Liver (tissue), 3 donors: ENCODE data around the gene SCUBE3.

Source experiments
- ATF3 ChIP-seq: IDR thresholded peaks from 2 replicates; pipeline ENCODE4 v1.6.1; 2016; ENCODE audit warnings: antibody characterized with exemption
- CTCF ChIP-seq: fragments of 150-350 bp; IDR thresholded peaks from 2 replicates; pipeline ENCODE4 v1.5.1; 2017; ENCODE audit warnings: improper control_type of control experiment, low read depth, low read length; ENCODE audit not compliant: missing input control
- JUND ChIP-seq, 2 donors: IDR thresholded peaks; 2 replicates each; pipeline ENCODE4 v1.6.1; 2016; ENCODE audit warnings: antibody characterized with exemption in 2 of 2
- RAD21 ChIP-seq, 2 donors: IDR thresholded peaks; 2 replicates each; pipeline ENCODE4 v1.6.1; 2016; ENCODE audit warnings: antibody characterized with exemption in 2 of 2, mild to moderate bottlenecking in 2 of 2
- TAF1 ChIP-seq: conservative IDR thresholded peaks from 2 replicates; pipeline ENCODE4 v1.6.1; 2016; ENCODE audit warnings: antibody characterized with exemption, mild to moderate bottlenecking
- YY1 ChIP-seq: IDR thresholded peaks from 2 replicates; pipeline ENCODE4 v1.6.1; 2016; ENCODE audit warnings: antibody characterized with exemption, mild to moderate bottlenecking
- TF ChIP-seq, protein P1 (sequence below): IDR thresholded peaks from 2 replicates; pipeline ENCODE4 v1.6.1; 2016; ENCODE audit warnings: antibody characterized with exemption
- TF ChIP-seq, protein P2 (sequence below): IDR thresholded peaks from 2 replicates; pipeline ENCODE4 v1.6.1; 2016; ENCODE audit warnings: antibody characterized with exemption, mild to moderate bottlenecking
- TF ChIP-seq, protein P3 (sequence below): IDR thresholded peaks from 2 replicates; pipeline ENCODE4 v1.6.1; 2016; ENCODE audit warnings: antibody characterized with exemption
- donor health status: healthy.
- donor health status: healthy.

GRCh38 chr6:35223396-35223795, 9.6 kb downstream of the SCUBE3 start:
- no peak for TF ChIP-seq TAF1
- no peak for TF ChIP-seq CTCF
- TF ChIP-seq JUND (IDR thresholded peaks at IDR 0.05), result no peak
- no peak for TF ChIP-seq RAD21 (IDR thresholded peaks at IDR 0.05)
- TF ChIP-seq, protein P1, sequence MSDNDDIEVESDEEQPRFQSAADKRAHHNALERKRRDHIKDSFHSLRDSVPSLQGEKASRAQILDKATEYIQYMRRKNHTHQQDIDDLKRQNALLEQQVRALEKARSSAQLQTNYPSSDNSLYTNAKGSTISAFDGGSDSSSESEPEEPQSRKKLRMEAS, result no peak
- TF ChIP-seq, protein P2, sequence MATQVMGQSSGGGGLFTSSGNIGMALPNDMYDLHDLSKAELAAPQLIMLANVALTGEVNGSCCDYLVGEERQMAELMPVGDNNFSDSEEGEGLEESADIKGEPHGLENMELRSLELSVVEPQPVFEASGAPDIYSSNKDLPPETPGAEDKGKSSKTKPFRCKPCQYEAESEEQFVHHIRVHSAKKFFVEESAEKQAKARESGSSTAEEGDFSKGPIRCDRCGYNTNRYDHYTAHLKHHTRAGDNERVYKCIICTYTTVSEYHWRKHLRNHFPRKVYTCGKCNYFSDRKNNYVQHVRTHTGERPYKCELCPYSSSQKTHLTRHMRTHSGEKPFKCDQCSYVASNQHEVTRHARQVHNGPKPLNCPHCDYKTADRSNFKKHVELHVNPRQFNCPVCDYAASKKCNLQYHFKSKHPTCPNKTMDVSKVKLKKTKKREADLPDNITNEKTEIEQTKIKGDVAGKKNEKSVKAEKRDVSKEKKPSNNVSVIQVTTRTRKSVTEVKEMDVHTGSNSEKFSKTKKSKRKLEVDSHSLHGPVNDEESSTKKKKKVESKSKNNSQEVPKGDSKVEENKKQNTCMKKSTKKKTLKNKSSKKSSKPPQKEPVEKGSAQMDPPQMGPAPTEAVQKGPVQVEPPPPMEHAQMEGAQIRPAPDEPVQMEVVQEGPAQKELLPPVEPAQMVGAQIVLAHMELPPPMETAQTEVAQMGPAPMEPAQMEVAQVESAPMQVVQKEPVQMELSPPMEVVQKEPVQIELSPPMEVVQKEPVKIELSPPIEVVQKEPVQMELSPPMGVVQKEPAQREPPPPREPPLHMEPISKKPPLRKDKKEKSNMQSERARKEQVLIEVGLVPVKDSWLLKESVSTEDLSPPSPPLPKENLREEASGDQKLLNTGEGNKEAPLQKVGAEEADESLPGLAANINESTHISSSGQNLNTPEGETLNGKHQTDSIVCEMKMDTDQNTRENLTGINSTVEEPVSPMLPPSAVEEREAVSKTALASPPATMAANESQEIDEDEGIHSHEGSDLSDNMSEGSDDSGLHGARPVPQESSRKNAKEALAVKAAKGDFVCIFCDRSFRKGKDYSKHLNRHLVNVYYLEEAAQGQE, result no peak
- TF ChIP-seq, protein P3, sequence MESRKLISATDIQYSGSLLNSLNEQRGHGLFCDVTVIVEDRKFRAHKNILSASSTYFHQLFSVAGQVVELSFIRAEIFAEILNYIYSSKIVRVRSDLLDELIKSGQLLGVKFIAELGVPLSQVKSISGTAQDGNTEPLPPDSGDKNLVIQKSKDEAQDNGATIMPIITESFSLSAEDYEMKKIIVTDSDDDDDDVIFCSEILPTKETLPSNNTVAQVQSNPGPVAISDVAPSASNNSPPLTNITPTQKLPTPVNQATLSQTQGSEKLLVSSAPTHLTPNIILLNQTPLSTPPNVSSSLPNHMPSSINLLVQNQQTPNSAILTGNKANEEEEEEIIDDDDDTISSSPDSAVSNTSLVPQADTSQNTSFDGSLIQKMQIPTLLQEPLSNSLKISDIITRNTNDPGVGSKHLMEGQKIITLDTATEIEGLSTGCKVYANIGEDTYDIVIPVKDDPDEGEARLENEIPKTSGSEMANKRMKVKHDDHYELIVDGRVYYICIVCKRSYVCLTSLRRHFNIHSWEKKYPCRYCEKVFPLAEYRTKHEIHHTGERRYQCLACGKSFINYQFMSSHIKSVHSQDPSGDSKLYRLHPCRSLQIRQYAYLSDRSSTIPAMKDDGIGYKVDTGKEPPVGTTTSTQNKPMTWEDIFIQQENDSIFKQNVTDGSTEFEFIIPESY, result no peak
- no peak for TF ChIP-seq ATF3
- no peak for TF ChIP-seq YY1
